GM23248 (cell line): ENCODE results near the gene ETS1. TPM values are rescaled to one million over a fixed set of nuclear protein-coding genes. Genes with fewer than 3 reads are reported as not detected.
A peak's percentile ranks its signal among the peaks of the same experiment; 100 is the strongest.

Source experiments
- DNase-seq: peaks from one replicate; pipeline ENCODE4 v3.0.0-alpha.2; 2015
- H2AFZ ChIP-seq: fragments of 200-600 bp; sonication (generic); 2 replicates; pipeline ENCODE4 v1.6.1; 2016; ENCODE audit warnings: antibody characterized with exemption
- H3F3A ChIP-seq: fragments of 200-600 bp; sonication (generic); 2 replicates; pipeline ENCODE4 v1.6.1; 2016; ENCODE audit warnings: mild to moderate bottlenecking, antibody characterized with exemption, mixed run types; ENCODE audit not compliant: insufficient read depth
- H3K27ac ChIP-seq: fragments of 200-600 bp; sonication (generic); 2 replicates; pipeline ENCODE4 v1.5.1; 2016; ENCODE audit warnings: mild to moderate bottlenecking
- H3K27me3 ChIP-seq: fragments of 200-600 bp; sonication (generic); replicated peaks from 2 replicates; pipeline ENCODE4 v1.6.1; 2016; ENCODE audit warnings: mild to moderate bottlenecking; ENCODE audit not compliant: insufficient read depth
- H3K36me3 ChIP-seq: fragments of 200-600 bp; sonication (generic); 2 replicates; pipeline ENCODE4 v1.6.1; 2016; ENCODE audit warnings: low read depth, mild to moderate bottlenecking
- H3K4me1 ChIP-seq: fragments of 200-600 bp; sonication (generic); 2 replicates; pipeline ENCODE4 v1.6.1; 2016; ENCODE audit warnings: mild to moderate bottlenecking; ENCODE audit not compliant: insufficient read depth
- H3K4me2 ChIP-seq: fragments of 200-600 bp; sonication (generic); one replicate; pipeline ENCODE4 v1.6.1; 2016; ENCODE audit warnings: mild to moderate bottlenecking; ENCODE audit not compliant: unreplicated experiment
- H3K4me3 ChIP-seq: fragments of 200-600 bp; sonication (generic); 2 replicates; pipeline ENCODE4 v1.5.1; 2016; ENCODE audit warnings: mild to moderate bottlenecking
- H3K79me2 ChIP-seq: fragments of 200-600 bp; sonication (generic); 2 replicates; pipeline ENCODE4 v1.6.1; 2016; ENCODE audit warnings: mild to moderate bottlenecking; ENCODE audit not compliant: insufficient read depth
- H3K9ac ChIP-seq: fragments of 200-600 bp; sonication (generic); 2 replicates; pipeline ENCODE4 v1.6.1; 2016; ENCODE audit warnings: mild to moderate bottlenecking
- H3K9me2 ChIP-seq: fragments of 200-600 bp; sonication (generic); 2 replicates; pipeline ENCODE4 v1.6.1; 2016; ENCODE audit warnings: mixed run types, mild to moderate bottlenecking, moderate library complexity; ENCODE audit not compliant: insufficient read depth
- H3K9me3 ChIP-seq: fragments of 200-600 bp; sonication (generic); one replicate; pipeline ENCODE4 v1.6.1; 2017; ENCODE audit warnings: low read depth
- H4K20me1 ChIP-seq: fragments of 200-600 bp; sonication (generic); 2 replicates; pipeline ENCODE4 v1.6.0; 2016; ENCODE audit not compliant: insufficient read depth
- EZH2 ChIP-seq: fragments of 200-600 bp; sonication (generic); IDR thresholded peaks from 2 replicates; pipeline ENCODE4 v1.6.1; 2018; ENCODE audit warnings: antibody characterized with exemption, mild to moderate bottlenecking; ENCODE audit not compliant: insufficient read depth, poor library complexity, severe bottlenecking
- EZH2phosphoT487 ChIP-seq: fragments of 200-600 bp; sonication (generic); IDR thresholded peaks from 2 replicates; pipeline ENCODE4 v1.6.1; 2018; ENCODE audit warnings: antibody characterized with exemption, moderate library complexity, mild to moderate bottlenecking, low read depth; ENCODE audit not compliant: insufficient read depth
- WGBS, 2 experiments: methylation state at CpG; one replicate each; pipeline ENCODE4 v1.1.6; 2015 to 2017; ENCODE audit warnings: low lambda C conversion rate in 2 of 2, low coverage in 1 of 2; ENCODE audit errors: missing lambda C conversion rate in 2 of 2; 5-methylcytosine and 5-hydroxymethylcytosine counted together
- in situ Hi-C: fragments of 300-500 bp; cut with MboI; formaldehyde crosslinking; loops from 2 replicates; pipeline ENCODE4 v1.15.0; 2020
- polyA plus RNA-seq: library from polyadenylated mRNA; unstranded; fragments of >200 nt; fragmentation: Nextera tagmentation; extraction: Ambion mirVana; gene quantifications from 2 replicates; pipeline ENCODE4 v1.2.1, GENCODE V29; 2016
- total RNA-seq: library from RNA; depleted of rRNA; stranded (reverse); fragments of >200 nt; shearing (Covaris generic); gene quantifications from 2 replicates; pipeline ENCODE4 v1.2.3, GENCODE V29; 2014

The ETS1 gene
- total and polyA plus RNA-seq, 2 experiments from 2014 or later = 19.9 to 61.0 TPM

DNA sequence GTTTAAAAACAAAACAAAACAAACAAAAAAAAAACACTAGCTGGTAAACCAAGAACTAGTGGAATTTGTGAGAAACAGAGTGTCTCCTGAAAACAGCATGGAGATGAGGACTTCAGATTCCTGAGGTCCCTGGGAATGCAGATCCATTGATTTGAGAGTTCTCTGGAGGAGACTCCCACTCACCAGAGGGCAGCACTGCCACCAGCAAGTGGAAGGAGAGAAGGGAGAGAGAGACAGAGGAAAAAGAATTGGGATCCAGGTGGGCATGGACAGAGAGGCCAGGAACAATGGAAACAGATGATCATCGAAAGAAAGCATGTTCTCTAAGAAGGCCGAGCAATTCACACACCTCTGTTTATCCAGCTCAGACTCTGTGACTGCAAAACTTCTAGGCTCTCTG is 31.8 kb downstream of the ETS1 start:
- H3K36me3 ChIP-seq = no peaks in the 10 kb centered on the region
- peak; percentile 26 for DNase-seq
- H4K20me1 ChIP-seq = no peaks in the 10 kb centered on the region
- H3K79me2 ChIP-seq = no peaks in the 10 kb centered on the region
- H3K27me3 ChIP-seq = no peaks in the 10 kb centered on the region
- no peaks in the 10 kb centered on the region; the same call in 1 of the 2 replicates for H3K4me1 ChIP-seq
- H3K27ac ChIP-seq = no peak overlapping the region
- no peak overlapping the region for H3K4me2 ChIP-seq
- no peaks in the 10 kb centered on the region for H3K9me3 ChIP-seq
- H3F3A ChIP-seq = no peaks in the 10 kb centered on the region
- 94 to 95% methylated on average over 2 of the region's 2 CpGs for WGBS, 2 experiments
- in situ Hi-C loops = no loop called here
- H3K9me2 ChIP-seq = no peaks in the 10 kb centered on the region
- H3K4me3 ChIP-seq = no peak overlapping the region
- H2AFZ ChIP-seq = no peak overlapping the region
- no peak overlapping the region for H3K9ac ChIP-seq
- TF ChIP-seq EZH2 (no peak), EZH2phosphoT487 (no peak)

- H3K4me3 ChIP-seq = no peak overlapping the region
- WGBS, 2 experiments = 23 to 33% methylated on average over 9 to 10 of the region's 10 CpGs
- H3K27me3 ChIP-seq = no peaks in the 10 kb centered on the region
- H3F3A ChIP-seq = no peaks in the 10 kb centered on the region
- no peak for TF ChIP-seq EZH2phosphoT487
- TF ChIP-seq EZH2 = no peak
- H3K4me1 ChIP-seq = peaks cover under 1% of the 10 kb centered on the region
- H3K9me3 ChIP-seq = no peaks in the 10 kb centered on the region
- no peak overlapping the region for H3K27ac ChIP-seq
- H4K20me1 ChIP-seq = no peaks in the 10 kb centered on the region
- peak; percentile 13 for DNase-seq
- H3K9me2 ChIP-seq = no peaks in the 10 kb centered on the region
- in situ Hi-C loops = no loop called here
- peak overlapping the region; percentile 25 for H2AFZ ChIP-seq
- no peaks in the 10 kb centered on the region for H3K79me2 ChIP-seq
- no peak overlapping the region for H3K4me2 ChIP-seq
- no peaks in the 10 kb centered on the region for H3K36me3 ChIP-seq
- H3K9ac ChIP-seq = no peak overlapping the region
Observed at GRCh38 chr11:128553662-128554362, 33.5 kb downstream of the ETS1 start.

- H3K36me3 ChIP-seq = no peaks in the 10 kb centered on the region
- no peak overlapping the region for H3K4me3 ChIP-seq
- peak overlapping the region; percentile 25 for H2AFZ ChIP-seq
- no peaks in the 10 kb centered on the region for H4K20me1 ChIP-seq
- peak overlapping the region; percentile 12 for H3K4me2 ChIP-seq
- no peaks in the 10 kb centered on the region for H3K79me2 ChIP-seq
- peak overlapping the region; percentile 19; the same call in 1 of the 2 replicates for H3K27ac ChIP-seq
- TF ChIP-seq EZH2 (no peak), EZH2phosphoT487 (no peak)
- no peak overlapping the region for H3K9ac ChIP-seq
- H3K4me1 ChIP-seq = peaks cover 7% of the 10 kb centered on the region
- H3K9me2 ChIP-seq = no peaks in the 10 kb centered on the region
- no peaks in the 10 kb centered on the region for H3K27me3 ChIP-seq
- 75 to 76% methylated on average over 14 of the region's 14 CpGs for WGBS, 2 experiments
- H3F3A ChIP-seq = no peaks in the 10 kb centered on the region
- in situ Hi-C loops = no loop called here
- no peaks in the 10 kb centered on the region for H3K9me3 ChIP-seq
- peak; percentile 85 for DNase-seq
Observed at GRCh38 chr11:128552783-128553661, 34.3 kb downstream of the ETS1 start.

DNA sequence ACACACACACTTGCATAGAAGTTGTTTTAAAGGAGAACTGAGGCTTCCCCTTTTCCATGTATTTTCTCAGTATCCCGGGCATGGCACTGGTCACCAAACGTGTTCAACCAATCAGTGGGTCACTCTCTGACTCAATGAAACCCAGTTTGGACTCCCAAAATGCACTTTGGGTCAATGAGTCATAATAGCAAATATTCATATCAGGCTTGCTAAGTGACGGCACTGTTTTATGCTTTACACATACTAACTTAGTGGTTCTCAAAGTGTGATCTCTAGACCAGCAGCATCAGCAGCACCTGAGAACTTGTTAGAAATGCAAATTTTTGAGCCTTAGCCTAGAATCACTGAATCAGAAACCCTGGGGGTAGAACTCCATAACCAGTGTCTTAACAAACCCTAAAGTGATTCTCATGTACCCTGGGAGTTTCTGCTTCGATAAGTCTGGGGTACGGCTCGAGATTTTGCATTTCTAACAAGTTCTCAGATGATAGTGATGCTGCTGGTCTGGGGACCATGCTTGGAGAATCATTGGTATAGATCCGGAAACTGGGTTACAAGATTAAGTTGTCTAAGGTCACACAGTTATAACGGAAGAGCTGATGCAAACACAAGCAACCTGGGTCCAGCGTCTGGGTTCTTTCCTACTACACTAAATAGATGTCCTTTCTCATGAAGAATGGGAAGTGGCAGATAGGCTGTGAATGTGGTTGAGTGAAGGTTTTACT is 35.6 kb downstream of the ETS1 start:
- H3K4me3 ChIP-seq = no peak overlapping the region
- H3K27me3 ChIP-seq = no peaks in the 10 kb centered on the region
- H3F3A ChIP-seq = no peaks in the 10 kb centered on the region
- no peaks in the 10 kb centered on the region for H3K9me3 ChIP-seq
- H3K4me1 ChIP-seq = peaks cover 7% of the 10 kb centered on the region
- no peaks in the 10 kb centered on the region for H3K36me3 ChIP-seq
- no peak overlapping the region for H3K4me2 ChIP-seq
- no peaks in the 10 kb centered on the region for H3K9me2 ChIP-seq
- no peak overlapping the region for H3K9ac ChIP-seq
- in situ Hi-C loops = no loop called here
- TF ChIP-seq EZH2phosphoT487 = no peak
- no peak for TF ChIP-seq EZH2
- H3K27ac ChIP-seq = no peak overlapping the region
- DNase-seq = no peak
- no peaks in the 10 kb centered on the region for H3K79me2 ChIP-seq
- WGBS, 2 experiments = 87 to 88% methylated on average over 9 of the region's 9 CpGs
- no peak overlapping the region for H2AFZ ChIP-seq
- H4K20me1 ChIP-seq = no peaks in the 10 kb centered on the region
